ENCODE data around the gene KCNQ1.

- TF ChIP-seq CTCF (IDR thresholded peaks at IDR 0.05): no peak
- no peak for TF ChIP-seq POLR2A (IDR thresholded peaks at IDR 0.05)
Measured at GRCh38 chr11:2399488-2400068, 45.2 kb upstream of the KCNQ1 start.

Data from body of pancreas (tissue), 4 donors.